Mesenteric fat pad (tissue), 1 donor: ENCODE measurements around the gene MAP3K8. TPM values are rescaled to one million over a fixed set of nuclear protein-coding genes. Genes with fewer than 3 reads are reported as not detected.

Experiments
- DNase-seq: peaks from one replicate; pipeline ENCODE4 v3.0.0-alpha.2; 2020; ENCODE audit warnings: low spot score
- total RNA-seq: library from RNA; stranded (reverse); fragmentation: NEBNext Ultra II Directional; extraction: Animal tissue kit (Norgen Biotek cat#: 25700); gene quantifications from one replicate; pipeline ENCODE4 v1.2.1, GENCODE V29; 2021
- donor health status: DM: yes; HTN: yes; CAD: no.

Gene MAP3K8
- total RNA-seq, 1 donor from 2014 or later = 99.7 TPM

DNA sequence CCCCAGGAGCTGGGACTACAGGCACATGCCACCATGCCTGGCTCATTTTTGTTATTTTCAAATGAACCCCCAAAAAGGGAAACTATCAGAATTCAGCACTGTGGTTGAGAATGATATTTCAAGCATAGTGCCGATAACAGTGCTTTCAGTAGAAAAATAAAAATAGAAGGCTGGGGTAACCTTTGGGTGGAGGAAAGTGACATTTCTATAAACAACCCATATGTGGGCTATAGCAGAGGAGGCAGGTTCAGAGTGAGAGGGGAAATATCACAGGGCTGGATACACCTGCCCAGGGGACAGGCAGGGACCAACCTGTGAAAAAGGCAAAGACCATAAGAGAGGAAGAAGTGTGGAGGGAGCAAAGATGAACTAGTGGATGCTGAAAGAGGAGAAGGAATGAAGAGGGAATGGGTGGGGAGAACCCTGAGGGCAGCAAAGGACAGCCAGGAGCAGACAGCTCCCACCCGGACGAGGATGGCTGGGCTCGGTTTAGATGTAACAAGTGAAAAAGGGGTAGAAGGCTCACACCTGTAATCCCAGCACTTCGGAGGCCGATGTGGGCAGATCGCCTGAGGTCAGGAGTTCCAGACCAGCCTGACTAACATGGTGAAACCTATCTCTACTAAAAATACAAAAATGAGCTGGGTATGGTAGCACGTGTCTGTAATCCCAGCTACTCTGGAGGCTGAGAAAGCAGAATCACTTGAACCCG, 56.5 kb downstream of the MAP3K8 start:
- DNase-seq = no peak

DNA sequence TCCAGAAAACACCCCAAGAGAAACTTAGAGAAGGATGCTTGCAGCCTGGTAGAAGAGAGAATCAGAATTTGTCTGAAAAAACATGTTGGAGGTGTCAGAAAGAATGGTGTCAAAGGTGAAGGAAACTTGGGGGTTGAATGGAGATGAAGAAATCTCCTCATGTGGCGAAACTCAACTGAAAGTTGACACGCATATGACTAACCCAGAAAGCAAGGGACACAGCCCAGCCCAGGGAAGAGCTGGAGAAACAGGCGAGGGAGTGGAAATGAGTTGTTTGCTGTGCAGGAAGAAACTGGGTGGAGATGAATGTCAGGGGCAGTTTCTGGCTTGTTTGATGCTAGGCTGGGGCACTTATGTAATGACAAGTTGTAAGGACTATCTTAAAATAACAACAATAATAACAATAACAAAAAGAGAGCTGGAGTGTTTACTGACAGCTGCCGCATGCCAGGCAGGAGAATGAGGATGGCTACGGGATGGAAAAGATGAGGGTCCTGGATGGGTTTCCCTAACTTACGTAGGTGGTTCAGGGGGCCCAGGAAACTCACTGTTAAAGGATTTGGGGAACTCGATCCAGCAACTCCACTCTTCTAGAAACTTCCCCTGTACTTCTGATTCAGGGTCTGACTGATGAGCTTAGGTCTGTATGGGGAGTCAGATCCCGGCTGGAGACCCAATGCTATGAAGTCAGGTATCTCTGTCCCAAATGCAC, 57.4 kb downstream of the MAP3K8 start:
- no peak for DNase-seq

DNA sequence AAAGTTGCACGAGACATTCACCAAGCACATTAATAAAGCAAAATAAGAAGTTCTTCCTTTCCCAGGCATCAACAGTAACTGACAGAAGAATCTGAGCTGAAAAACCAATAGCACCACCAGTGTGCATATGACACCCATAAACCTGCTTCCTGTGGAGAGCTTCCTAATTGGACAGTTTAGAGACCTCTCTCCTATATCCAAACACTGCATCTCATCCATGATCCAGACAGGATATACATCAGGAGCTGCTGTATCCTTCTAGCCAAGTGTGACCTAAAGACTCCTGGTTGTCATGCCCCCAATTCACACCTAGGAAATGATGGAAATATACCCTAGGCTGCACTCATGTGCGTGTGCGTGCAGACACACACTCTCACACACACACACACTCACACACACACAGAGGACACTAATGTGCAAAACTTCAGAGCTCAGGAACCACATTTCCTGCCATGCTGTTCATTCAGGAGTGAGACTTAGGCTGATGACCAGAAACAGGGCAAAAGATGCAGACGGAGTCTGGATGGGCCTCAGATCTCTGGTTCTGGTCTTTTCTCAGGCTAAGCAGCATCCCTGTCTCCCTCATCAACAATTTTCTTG, 58.0 kb downstream of the MAP3K8 start:
- DNase-seq = no peak

DNA sequence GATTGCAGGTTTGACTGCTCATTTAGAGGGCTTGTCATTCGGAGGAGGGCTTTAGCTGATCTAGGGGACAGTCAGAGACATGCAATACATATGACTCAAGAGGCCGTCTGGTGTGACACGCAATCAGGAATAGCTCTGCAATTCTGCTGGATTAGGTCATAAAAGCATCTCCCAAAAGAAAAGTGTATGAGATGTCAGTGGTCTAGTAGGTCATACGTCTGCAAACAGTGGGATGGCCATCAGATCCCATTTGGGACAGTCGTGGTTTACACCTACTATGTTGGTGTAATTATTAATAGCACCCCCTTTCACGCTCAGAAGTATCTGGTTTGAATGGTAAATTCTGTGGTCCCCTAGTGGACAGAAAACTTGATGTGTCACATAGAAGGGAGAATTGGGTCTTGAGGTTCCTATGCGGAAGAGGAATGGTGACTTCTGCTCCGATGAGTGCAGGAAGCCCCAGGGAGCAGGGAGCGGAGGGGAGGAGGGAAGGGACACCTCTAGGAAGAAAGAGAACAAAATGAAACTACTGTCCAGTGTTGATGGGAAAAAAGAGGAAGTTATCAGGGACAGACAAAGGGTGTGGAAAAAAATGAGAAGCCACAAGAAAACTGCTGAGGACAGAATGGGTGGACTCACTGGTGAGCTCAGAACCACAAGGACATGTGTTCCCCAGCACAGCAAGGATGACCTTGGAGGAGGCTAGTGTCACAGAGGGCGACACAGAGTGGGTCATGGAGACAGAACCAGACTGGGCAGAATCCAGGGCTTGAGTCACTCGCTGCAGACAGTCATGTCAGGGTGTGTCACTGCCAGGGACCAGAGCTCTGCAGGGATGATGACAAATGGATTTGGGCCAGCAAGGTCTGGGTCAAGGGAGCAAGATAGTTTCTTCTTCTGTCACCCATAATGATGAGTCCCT, 59.9 kb downstream of the MAP3K8 start:
- no peak for DNase-seq

DNA sequence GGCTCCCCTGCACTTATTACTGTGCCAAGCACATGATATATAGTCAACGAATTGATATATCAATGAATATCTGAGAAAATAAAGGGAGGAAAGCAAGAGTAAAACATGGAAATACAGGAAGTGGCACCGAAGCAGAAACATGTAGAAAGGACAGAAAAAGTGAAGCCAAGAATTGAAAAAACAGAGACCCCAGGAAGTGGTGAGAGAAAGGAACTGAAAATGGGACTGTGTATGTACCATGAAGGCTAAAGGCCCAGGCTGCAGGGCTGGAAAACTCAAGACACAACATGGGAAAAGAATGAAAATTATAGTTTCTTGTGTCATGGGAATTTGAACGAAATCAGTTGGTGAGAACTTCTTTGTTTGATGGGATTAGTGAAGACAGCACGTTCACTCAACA, 60.6 kb downstream of the MAP3K8 start:
- DNase-seq = no peak

DNA sequence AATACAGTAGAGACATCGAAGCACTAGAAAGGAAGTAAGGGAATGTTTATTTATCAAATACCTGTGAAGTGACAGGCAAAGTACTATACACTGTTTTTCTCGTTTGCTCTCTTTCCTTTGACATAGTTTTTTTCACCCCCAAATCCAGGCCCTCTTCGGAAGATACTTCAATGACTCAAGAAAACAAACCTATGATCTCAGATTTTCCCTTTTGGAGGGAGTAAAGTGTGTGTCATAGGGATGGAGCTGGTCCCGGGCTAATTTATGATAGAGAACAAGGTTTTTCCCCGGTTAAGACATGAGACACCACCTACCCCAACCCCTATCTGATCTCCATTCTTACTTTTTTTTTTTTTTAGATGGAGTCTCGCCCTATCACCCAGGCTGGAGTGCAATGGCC, 61.7 kb downstream of the MAP3K8 start:
- no peak for DNase-seq

DNA sequence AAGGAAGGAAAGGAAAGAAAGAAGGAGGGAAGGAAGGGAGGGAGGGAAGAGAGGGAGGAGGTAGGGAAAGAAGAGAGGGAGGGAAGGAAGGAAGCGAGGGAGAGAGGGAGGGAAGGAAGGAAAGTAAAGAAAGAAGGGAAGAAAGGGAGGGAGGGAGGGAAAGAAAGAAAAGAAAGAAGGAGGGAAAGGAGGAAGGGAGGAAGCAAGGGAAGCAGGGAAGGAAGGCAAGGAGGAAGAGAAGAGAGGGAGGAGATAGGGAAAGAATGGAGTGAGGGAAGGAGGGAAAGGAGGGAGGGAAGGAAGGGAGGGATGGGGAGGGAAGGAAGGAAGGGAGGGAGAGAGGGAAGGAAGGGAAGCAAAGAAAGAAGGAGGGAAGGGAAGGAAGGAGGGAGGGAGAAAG, 65.8 kb downstream of the MAP3K8 start:
- DNase-seq = no peak

DNA sequence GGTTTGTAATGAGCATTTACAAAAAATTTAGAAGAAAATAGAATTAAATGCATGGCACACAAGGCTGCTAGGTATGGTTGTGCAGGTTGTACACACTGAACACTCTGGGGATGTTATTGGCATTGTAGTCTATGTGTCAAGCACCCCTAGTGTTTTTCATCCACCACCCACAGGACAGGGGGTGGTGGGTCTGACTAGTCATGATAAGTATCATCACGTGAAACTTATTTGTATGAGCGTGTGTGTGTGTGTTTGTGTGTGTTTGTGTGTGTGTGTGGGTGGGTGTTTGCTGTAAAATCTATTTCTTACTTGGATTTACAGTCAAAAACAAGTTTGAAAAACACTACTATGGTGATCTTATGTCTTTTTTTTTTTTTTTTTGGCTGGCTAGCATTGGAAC, 66.5 kb downstream of the MAP3K8 start:
- DNase-seq = no peak

DNA sequence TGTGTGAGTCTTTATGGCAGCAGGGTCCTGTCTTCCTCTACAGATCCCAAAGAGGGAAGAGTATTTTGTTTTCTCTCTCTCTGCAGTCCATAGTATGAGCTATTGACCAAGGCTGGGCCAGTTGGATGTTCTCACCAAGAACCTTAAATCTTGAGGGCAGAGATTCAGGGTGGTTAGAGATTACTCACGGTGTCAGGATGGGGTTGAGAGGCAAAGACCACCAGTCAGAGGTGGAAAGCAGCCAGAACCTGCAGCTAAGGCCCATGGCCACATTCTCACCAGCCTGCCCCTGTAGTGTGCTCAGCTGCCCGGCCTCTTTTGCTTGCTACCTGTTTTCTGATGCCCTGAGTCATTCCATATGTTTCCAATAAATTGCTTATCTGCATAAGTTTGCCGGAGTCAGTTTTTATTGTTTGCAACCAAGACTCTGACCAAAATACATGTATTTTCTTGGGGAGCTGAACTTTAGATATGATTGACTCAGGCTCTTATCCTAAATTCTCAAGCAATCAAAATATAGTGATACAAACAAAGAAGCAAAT, 67.0 kb downstream of the MAP3K8 start:
- no peak for DNase-seq

DNA sequence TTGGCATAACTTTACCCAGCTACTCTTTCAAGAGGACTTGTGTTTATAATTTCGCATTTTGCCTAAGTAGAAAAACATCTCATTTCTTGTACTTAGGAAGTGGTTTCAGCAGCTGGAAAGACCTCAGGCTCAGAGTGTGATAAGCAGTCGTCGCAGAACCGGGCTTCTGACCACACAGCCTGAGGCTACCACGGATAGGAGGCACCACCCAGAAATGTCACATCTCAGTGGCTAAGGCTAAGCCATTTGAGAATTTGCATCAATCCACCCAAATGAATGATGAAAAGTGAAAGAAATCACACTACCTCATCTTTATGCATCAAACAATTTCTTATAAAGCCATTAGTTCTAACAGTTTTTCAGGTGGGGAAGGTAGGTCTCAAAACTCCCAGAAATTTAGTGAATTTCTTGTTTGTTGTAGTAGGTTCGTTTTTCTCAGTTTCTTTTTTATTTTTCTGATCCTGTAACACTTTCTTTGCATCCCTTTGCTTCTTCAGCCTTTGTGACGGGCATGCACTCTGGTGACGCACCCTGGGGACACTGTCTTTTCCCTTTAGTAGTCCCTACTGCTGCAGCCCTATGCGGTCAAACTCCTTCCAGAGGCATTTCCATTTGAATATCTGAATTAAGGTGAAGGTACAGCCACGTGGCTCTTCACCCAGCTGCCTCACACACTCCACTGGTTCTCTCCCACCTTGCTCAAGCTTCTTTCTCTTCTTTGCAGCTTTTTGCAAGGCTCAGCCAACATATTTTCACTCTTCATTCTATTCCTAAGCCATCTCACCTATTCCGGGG, 68.5 kb downstream of the MAP3K8 start:
- no peak for DNase-seq

DNA sequence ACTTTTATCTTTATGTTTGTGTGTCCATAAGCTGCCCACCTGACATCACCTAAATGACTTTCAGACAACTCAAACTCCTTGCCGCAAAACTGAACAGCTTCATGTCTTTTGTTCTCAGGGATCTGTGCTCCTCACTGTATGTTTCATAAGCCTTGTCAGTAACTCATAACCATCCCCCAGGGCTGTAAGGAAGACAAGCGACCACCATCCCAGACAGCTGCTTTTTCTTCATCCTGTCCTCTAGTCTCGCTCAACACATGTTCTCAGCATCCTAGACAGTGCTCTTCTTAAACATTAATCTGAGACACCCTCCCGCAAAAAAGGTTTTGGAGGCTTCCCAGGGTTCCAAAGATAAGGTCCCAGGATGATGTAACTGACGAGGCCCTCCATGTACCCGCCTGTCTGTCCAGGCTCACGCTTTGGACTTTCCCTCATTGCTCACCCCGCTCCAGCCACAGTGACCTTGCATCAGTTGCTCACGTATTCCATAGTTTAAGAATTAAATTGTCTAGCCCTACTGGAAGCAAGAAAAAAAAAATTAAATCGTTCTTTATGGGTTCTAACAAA, 69.8 kb downstream of the MAP3K8 start:
- DNase-seq = no peak

DNA sequence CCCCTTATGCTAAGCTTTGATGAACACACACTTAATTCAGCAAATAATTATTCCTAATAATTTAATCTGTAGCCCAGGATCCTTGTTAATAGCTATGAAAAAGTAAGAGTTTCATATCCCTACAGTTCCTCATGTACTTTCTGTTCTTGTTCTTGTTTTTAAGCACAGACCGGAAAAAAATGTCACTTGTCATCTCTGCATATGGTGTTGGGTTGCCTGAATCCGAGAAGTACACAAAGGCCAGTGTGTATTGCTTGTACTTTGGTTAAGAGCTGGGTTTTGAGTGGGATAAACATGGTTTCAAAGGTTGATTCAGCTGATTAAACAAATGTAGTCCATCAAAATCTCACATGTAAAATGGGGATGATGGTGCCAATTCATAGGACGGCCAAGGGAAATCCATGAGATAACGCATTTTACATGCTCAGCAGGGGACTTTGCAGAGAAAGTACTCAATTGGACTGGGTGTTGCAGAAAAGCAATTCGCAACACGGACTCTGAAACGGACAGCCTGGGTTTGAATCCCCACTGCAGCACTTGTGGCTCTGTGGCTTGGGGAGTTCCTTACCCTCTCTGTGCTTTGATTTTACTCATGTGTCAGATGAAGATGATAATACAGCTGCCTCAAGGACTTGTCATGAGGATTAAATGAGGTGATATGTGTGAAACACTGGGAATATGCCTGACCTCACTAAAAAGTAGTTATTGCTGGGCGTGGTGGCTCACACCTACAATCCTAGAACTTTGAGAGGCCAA, 71.7 kb downstream of the MAP3K8 start:
- no peak for DNase-seq

DNA sequence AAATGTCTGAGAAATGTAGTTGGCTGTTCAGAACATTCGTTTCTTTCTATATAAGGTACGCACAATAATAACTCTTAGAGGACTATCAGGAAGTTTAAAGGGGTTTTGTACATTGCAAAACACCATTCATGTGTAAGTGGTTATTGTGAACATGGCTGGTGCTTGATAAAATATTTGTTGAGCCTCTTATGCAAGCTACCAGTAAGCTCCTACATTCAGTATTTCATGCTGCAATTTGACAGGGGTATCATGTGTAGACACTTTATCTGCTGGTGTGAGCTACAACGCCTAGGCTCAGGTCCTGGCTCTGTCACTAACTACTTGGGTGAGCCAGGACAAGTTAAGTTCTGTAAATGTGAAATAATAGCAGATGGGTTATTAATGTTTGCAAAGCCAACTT, 75.5 kb downstream of the MAP3K8 start:
- no peak for DNase-seq

DNA sequence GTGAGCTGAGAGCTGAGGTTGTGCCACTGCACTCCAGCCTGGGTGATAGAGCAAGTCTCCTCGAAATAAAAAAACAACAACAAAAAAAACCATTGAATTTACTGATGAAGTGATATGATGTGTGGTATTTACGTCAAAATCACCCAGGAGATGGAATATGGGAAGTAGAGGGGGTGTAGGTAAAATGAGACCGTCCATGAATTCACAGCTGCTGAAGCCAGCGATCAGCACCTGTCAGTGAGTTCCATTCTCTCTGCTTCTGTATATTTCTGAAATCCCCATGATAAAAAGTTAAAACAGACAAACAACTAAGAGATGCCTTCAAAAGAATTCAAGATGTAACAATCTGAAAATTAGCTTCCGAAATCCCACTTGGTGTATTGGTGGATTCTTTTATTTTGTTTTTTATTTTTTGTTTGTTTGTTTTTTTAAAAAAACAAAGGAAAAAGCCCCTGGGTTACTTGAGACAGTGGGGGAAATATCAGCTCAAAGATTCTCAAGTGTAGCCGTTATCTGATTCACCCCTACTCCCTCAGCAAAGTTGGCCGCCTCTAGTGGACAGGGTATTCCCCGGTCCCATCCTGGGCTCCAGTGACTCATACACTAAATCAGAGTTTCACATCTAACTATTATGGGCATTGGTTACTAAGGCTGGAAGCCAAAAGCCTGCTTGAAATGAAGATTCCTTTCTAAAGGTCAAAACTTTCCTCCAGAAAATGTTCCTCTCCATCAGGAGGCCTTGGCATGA, 76.4 kb downstream of the MAP3K8 start:
- DNase-seq = no peak

DNA sequence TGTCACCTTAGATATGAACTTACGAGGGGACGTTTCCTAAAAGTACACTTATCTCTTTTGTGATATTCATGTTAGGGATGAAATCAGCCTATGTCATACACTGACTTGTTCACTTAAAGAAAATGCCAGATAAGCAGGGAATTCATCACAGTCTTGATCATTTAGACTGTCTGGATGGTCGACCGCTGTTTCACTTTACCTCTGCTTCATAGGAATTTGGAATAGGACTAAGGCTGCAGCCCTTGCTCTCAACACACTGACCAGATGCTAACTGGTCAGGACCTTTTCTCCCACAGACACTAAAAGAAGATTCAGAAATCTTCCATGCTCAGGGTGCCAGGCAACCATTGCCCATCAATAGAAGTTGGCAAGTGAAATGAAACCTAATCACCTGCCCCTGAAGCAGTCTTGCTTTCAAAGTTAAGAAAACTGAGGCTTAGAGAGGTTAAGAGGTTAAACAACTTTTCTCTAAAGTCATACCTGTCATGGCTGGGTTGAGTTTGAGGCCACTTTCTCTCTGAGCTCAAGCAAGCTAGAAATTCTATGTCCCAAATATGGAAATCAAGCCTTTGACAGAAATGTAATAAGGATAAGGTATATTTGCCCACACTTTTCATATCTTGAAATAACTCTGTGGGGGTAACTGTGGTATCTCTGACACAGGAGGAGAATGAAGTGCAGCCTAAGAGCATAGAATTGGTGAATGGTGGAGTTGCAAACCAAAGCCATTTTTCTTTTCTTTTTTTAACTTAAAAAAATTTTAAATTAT, 77.1 kb downstream of the MAP3K8 start:
- DNase-seq = no peak
